DOHH2 (cell line): Measurements from ENCODE around the gene SAMD7.

Source experiments
- CTCF ChIP-seq: fragments of 200-600 bp; sonication (generic); IDR thresholded peaks from one replicate; pipeline ENCODE4 v1.5.1; 2014; ENCODE audit warnings: antibody characterized with exemption, mild to moderate bottlenecking, low read depth, low read length; ENCODE audit not compliant: poor library complexity, severe bottlenecking
- EZH2phosphoT487 ChIP-seq: fragments of 200-600 bp; sonication (generic); IDR thresholded peaks from 2 replicates; pipeline ENCODE4 v1.6.1; 2017; ENCODE audit warnings: borderline replicate concordance, mild to moderate bottlenecking, antibody characterized with exemption, low read length, moderate library complexity, mixed read lengths

DNA sequence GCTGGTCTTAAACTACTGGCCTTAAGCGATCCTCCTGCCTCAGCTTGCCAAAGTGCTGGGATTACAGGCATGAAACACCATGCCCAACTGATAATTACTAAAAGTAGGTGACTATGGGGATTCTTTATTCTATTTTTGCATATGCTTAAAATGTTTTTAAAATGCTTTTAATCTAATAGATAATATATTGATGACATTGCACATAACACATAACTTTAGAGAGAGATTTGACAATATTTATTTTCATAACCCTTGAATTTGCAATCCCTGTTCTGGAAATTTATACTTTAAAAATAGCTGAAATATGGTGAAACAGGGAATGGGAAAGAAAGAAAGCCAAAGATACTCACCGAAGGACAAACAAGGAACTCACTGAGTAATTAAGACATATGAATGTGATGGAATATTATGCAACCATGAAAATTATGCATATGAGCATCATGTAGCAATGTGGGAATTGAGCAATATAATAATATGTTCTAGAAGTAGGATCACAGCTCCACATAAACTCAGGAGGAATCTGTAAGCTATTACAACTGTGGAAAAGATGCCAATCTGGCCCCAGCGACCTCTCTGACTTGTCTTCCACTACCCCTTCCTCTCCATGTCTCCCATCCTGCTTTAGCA lies 43.7 kb upstream of the SAMD7 start:
- TF ChIP-seq CTCF = no peak
- no peak for TF ChIP-seq EZH2phosphoT487
